GM18507 (cell line): Measurements from ENCODE around the gene CNIH1.
"Not testable (repeated sequence)": the region's sequence is repeated elsewhere in the genome, so short reads cannot be mapped to it uniquely, and the experiment has no call there.

Experiments
- DNase-seq: peaks from one replicate; pipeline ENCODE4 v3.0.0; 2011; ENCODE audit warnings: low read depth; ENCODE audit not compliant: insufficient read length; ENCODE audit errors: extremely low spot score
- FAIRE-seq: peaks from 2 replicates; lab custom pipeline; 2011; peaks lifted over from hg19 to GRCh38; lab: Jason Lieb, UNC

CNIH1 gene

GRCh38 chr14:54440037-54440436 is 1.1 kb downstream of the CNIH1 start:
- FAIRE-seq (no peak), DNase-seq (no peak)

- FAIRE-seq (no peak), DNase-seq (no peak)
Observed at GRCh38 chr14:54438703-54439102, 2.5 kb downstream of the CNIH1 start.

DNA sequence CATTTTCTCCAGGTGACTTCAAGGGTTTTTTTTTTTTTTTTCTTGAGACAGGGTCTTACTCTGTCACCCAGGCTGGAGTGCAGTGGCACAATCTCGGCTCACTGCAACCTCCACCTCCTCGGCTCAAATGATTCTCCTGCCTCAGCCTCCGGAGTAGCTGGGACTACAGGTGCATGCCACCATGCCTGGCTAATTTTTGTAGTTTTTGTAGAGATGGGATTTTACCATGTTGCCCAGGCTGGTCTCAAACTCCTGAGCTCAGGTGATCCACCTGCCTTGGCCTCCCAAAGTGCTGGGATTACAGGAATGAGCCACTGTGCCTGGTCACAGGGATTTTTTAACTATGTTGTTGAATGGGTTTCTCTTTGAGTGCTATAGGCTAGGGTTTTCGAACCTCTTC is 3.2 kb downstream of the CNIH1 start:
- DNase-seq, FAIRE-seq: not testable (repeated sequence)

GRCh38 chr14:54435500-54435981 is 5.6 kb downstream of the CNIH1 start:
- peak; percentile 61 for FAIRE-seq

GRCh38 chr14:54428527-54428926 is 12.6 kb downstream of the CNIH1 start:
- DNase-seq (no peak), FAIRE-seq (no peak)

More at GRCh38 chr14:54435500-54435981, 5.6 kb downstream of the CNIH1 start:
- DNase-seq: no peak

- FAIRE-seq (no peak), DNase-seq (no peak)
Observed at GRCh38 chr14:54427871-54428270, 13.3 kb downstream of the CNIH1 start.

DNA sequence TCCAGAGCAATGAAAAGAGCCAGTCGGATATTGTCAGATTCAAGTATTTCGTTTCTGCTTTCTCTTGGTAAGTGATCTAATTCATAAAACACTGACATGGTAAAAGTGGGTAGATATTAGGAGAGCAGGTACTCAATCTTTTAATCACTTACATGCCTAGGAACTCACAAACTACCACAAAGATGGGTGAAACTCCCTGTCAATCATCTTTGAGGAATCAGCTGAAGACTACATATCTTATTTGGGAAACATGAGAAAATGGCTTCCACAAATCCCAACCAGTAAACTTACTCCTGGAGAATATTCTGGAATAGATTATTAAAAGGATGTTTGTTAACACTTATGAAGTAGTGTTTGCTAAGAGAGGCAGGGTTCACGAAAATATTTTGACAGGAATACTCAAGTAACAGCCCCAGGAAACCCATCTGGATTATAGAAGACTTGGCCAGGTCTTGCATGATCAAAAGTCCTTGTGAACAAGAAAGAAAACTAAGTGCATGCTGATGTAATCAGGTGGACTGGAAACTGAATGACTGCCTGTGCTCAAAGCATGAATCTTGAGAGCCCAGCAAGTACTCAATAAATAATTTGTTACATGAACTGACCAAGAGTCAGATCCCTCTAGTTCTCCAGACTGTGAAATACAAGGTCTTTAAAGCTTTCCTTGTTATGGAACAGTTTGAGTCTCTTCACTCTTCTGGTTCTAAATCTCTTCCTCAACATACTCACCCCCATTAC is 15.5 kb downstream of the CNIH1 start:
- FAIRE-seq: no peak
- no peak for DNase-seq

DNA sequence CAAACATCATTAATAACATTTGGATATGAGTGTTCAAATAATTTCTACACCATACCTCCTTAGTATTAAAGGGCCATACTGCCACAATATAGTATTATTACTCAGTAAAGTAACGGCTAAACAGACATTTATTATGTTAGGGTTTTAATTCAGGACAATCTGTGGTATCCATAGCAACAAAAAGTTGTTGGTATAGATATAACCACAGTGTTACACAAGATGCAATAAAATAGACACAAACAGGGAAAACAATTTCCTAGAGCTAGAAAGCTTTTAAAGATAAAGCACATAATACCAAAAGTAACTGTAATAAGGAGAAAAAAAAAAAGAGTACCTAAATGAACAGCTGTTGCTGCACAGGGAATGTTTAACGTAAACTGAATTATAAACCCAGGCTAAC is 16.1 kb downstream of the CNIH1 start:
- no peak for FAIRE-seq

GRCh38 chr14:54424479-54424901 is 16.7 kb downstream of the CNIH1 start:
- FAIRE-seq (peak; percentile 29), DNase-seq (no peak)

More for the DNA sequence above, 16.1 kb downstream of the CNIH1 start:
- no peak for DNase-seq

DNA sequence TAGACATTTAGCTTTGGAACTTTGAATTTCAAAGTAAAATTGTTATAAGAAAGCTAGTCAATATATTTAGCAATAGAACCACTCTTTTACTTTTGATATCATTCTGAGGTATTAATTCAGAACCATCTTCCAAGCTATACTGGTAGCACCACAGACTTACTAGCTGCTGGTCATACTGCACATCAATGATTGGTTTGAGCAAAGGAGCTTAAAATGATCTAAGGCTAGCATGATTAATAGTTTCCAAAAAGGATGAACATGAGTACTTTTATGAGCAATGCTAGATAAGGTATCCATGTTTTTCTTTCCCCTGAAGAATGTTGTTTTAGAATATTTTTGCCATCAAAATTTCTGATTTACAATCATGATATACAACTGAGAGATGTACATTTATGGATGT is 17.2 kb downstream of the CNIH1 start:
- FAIRE-seq (no peak), DNase-seq (no peak)

DNA sequence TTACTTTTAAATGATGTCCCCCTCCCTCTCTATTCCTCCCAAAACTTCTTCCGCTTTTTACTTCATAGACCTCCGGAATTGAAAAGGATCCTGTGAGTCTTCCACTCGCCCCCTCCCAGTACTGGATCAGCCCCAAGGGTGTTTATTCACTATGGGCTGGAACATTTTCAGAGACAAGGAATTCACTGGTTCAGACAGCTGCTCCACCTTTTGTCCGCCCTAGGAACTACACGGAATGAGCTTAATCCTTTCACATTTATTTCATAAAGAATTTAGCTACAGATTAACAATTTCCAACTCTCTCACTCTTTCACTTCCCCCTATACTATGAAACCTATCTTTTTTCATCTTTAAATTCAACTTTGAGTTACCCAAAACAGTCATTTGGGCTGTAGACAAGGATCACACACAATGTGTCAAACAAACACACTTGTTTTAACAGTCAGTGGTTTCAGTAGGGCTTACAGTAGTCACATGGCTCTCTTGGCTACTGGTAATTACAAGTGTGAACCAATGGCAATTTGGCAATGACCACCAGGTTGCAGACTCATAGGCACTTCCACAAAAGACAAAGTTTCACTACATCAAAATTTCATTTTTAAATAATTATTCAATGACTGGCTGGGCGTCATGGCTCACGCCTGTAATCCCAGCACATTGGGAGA is 20.6 kb downstream of the CNIH1 start:
- FAIRE-seq: peak; percentile 5
- no peak for DNase-seq

DNA sequence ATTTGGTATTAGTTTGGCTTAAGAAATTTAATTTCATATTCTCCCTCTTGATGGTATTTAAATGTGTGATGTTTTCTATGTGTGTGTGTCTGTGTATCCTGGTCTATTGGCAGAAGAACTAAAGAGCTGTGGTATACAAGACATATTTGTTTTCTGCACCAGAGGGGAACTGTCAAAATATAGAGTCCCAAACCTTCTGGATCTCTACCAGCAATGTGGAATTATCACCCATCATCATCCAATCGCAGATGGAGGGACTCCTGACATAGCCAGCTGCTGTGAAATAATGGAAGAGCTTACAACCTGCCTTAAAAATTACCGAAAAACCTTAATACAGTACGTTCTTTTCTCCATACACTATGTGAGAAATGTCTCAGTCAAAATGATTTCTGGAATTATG is 29.8 kb downstream of the CNIH1 start:
- no peak for DNase-seq
- no peak for FAIRE-seq

DNA sequence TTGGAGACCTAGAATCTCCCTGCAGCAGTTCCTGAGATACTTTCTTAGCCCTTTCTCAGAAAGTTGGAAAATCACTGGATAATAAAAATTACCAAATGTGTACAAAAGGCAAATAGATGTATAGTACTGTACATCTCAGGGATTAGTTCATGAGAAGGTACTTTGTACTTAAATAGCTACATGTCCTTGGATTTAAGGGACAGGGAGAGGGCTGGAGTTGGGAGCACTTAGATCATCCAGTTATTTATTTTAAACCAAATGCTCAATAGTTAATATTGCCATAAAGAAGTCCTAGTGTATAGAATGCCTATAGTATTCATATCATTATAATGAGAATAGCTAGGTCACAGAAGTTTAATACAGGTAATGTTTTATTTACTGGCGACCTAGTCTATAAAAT is 31.0 kb downstream of the CNIH1 start:
- FAIRE-seq: no peak
- no peak for DNase-seq

DNA sequence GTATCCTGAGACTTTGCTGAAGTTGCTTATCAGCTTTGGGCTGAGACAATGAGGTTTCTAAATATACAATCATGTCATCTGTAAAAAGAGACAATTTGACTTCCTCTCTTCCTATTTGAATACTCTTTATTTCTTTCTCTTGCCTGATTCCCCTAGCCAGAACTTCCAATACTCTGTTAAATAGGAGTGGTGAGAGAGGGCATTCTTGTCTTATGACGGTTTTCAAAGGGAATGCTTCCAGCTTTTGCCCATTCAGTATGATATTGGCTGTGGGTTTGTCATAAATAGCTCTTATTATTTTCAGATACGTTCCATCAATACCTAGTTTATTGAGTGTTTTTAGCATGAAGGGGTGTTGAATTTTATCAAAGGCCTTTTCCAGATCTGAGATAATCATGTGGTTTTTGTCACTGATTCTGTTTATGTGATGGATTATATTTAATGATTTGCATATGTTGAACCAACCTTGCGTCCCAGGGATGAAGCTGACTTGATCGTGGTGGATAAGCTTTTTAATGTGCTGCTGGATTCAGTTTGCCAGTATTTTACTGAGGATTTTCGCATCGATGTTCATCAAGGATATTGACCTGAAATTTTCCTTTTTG is 37.7 kb downstream of the CNIH1 start:
- not testable (repeated sequence) for DNase-seq, FAIRE-seq

GRCh38 chr14:54399560-54399959 is 41.6 kb downstream of the CNIH1 start:
- no peak for FAIRE-seq
- DNase-seq: no peak

- DNase-seq: peak; percentile 93
- FAIRE-seq: peak; percentile 99
Observed at GRCh38 chr14:54396493-54397335, 44.5 kb downstream of the CNIH1 start, which contains the start of gene CDKN3. Gene CDKN3, plus strand, starts transcription at chr14:54397007. Its CDS starts 62 bp downstream, at chr14:54397069.

GRCh38 chr14:54396183-54396492 is 45.0 kb downstream of the CNIH1 start:
- DNase-seq (no peak), FAIRE-seq (no peak)

- no peak for FAIRE-seq
- no peak for DNase-seq
Observed at GRCh38 chr14:54395716-54396115, 45.5 kb downstream of the CNIH1 start.

DNA sequence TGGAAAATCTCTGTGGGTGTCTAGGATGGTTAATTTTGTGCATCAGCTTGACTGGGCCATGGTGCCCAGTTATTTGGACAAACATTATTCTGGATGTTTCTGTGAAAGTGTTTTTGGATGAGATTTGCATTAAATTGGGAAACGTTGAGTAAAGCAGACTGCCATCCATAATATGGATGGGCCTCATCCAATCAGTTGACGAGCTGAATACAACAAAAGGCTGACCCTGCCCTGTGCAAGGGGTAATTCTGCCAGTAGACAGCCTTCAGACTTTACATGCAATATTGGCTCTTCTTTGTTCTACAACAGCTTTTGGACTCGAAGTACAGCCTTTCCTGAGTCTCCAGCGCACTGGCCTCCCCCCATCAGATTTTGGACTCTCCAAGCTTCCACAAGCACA is 45.9 kb downstream of the CNIH1 start:
- DNase-seq (no peak), FAIRE-seq (no peak)

- FAIRE-seq: no peak
- DNase-seq: no peak
Observed at GRCh38 chr14:54394596-54394995, 46.6 kb downstream of the CNIH1 start.
